SH-SY5Y (cell line): ENCODE data around the gene ZNF528.

Experiments
- GATA2 ChIP-seq: IDR thresholded peaks from 2 replicates; pipeline ENCODE4 v1.6.1; 2011; ENCODE audit warnings: mild to moderate bottlenecking, low read depth, low read length
- GATA3 ChIP-seq: IDR thresholded peaks from 2 replicates; pipeline ENCODE4 v1.6.1; 2011; ENCODE audit warnings: low read depth, mild to moderate bottlenecking, low read length, moderate library complexity

DNA sequence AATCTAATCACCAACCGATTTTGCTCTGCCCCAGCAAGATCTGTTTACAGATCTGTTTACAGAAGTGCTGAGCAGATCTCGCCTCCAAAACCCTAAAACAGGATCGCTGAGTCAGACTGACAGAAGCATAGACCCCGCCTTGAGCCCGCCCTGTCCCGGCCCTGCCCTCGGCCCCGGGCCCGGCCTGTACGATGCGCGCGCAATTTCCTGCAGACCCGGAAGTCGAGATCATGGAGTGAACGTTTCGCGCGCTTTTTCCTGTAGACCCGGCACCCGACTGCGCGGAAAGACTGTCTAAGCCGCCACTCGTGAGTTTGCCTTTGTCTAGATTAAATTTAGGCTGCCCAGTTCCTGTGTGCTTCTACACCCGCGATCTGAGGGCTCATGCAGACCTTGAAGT, 31.3 kb downstream of the ZNF528 start, which contains the start of gene ZNF534:
- TF ChIP-seq GATA2 (no peak), GATA3 (no peak)
